CD4-positive, alpha-beta T cell treated with Interferon alpha-2 for 1 hour (primary cell): ENCODE data around the gene ARHGEF7.

ENCODE experiments used
- DNase-seq, 2 donors: peaks; one replicate each; pipeline ENCODE4 v3.0.0-alpha.2; 2020 to 2022

ARHGEF7 gene

GRCh38 chr13:111202156-111202621 is 87.1 kb downstream of the ARHGEF7 start:
- no peak for DNase-seq

- DNase-seq: peak; percentile 25 to 38
Measured at GRCh38 chr13:111202745-111203144, 87.6 kb downstream of the ARHGEF7 start.

- no peak for DNase-seq
Measured at GRCh38 chr13:111203736-111204389, 88.8 kb downstream of the ARHGEF7 start.

GRCh38 chr13:111204438-111205177 is 89.5 kb downstream of the ARHGEF7 start:
- no peak for DNase-seq

- DNase-seq: no peak
Measured at GRCh38 chr13:111206148-111206547, 91.0 kb downstream of the ARHGEF7 start.

GRCh38 chr13:111209613-111210012 is 94.5 kb downstream of the ARHGEF7 start:
- no peak for DNase-seq

GRCh38 chr13:111210091-111210490 is 95.0 kb downstream of the ARHGEF7 start:
- no peak for DNase-seq

GRCh38 chr13:111210544-111211469 is 95.7 kb downstream of the ARHGEF7 start:
- no peak for DNase-seq

- DNase-seq: no peak
Measured at GRCh38 chr13:111211789-111212516, 96.8 kb downstream of the ARHGEF7 start.

- DNase-seq: no peak
Measured at GRCh38 chr13:111212517-111212873, 97.4 kb downstream of the ARHGEF7 start.

- no peak for DNase-seq
Measured at GRCh38 chr13:111213964-111214726, 99.0 kb downstream of the ARHGEF7 start.

- no peak for DNase-seq
Measured at GRCh38 chr13:111215081-111216047, 100.3 kb downstream of the ARHGEF7 start.

- peak; percentile 22 to 46 for DNase-seq
Measured at GRCh38 chr13:111216166-111216960, 101.3 kb downstream of the ARHGEF7 start.

GRCh38 chr13:111217641-111218040 is 102.5 kb downstream of the ARHGEF7 start:
- DNase-seq: no peak

GRCh38 chr13:111219280-111219679 is 104.2 kb downstream of the ARHGEF7 start:
- no peak for DNase-seq

GRCh38 chr13:111219950-111220349 is 104.8 kb downstream of the ARHGEF7 start:
- DNase-seq: no peak

GRCh38 chr13:111225166-111225565 is 110.1 kb downstream of the ARHGEF7 start:
- no peak for DNase-seq

GRCh38 chr13:111225810-111226546 is 110.9 kb downstream of the ARHGEF7 start:
- DNase-seq: no peak

- DNase-seq: no peak
Measured at GRCh38 chr13:111227405-111227804, 112.3 kb downstream of the ARHGEF7 start.
